HG02642 (cell line): ENCODE data around the gene GNAQ.

Experiments
- ATAC-seq: cut with Tn5 transposase; IDR thresholded peaks from one replicate; pipeline ENCODE4 v1.9.1; 2021; ENCODE audit warnings: mild to moderate bottlenecking; ENCODE audit not compliant: unreplicated experiment, poor library complexity

GNAQ gene

GRCh38 chr9:77830618-77831285 is 200.9 kb downstream of the GNAQ start:
- no peak for ATAC-seq

GRCh38 chr9:77829420-77829819 is 202.2 kb downstream of the GNAQ start:
- no peak for ATAC-seq

- ATAC-seq, result no peak
Measured at GRCh38 chr9:77827104-77827784, 204.4 kb downstream of the GNAQ start.

- ATAC-seq, result no peak
Measured at GRCh38 chr9:77826621-77827020, 205.0 kb downstream of the GNAQ start.

- ATAC-seq, result no peak
Measured at GRCh38 chr9:77826116-77826515, 205.5 kb downstream of the GNAQ start.

GRCh38 chr9:77825361-77825760 is 206.2 kb downstream of the GNAQ start:
- no peak for ATAC-seq

GRCh38 chr9:77820293-77820954 is 211.2 kb downstream of the GNAQ start:
- ATAC-seq, result no peak

- no peak for ATAC-seq
Measured at GRCh38 chr9:77819657-77820056, 212.0 kb downstream of the GNAQ start.

- ATAC-seq, result no peak
Measured at GRCh38 chr9:77817590-77818311, 213.9 kb downstream of the GNAQ start.

GRCh38 chr9:77816641-77817341 is 214.8 kb downstream of the GNAQ start:
- ATAC-seq, result no peak

GRCh38 chr9:77815260-77815659 is 216.4 kb downstream of the GNAQ start:
- ATAC-seq, result no peak

- no peak for ATAC-seq
Measured at GRCh38 chr9:77811832-77812231, 219.8 kb downstream of the GNAQ start.

GRCh38 chr9:77810637-77811119 is 220.9 kb downstream of the GNAQ start:
- no peak for ATAC-seq

GRCh38 chr9:77810047-77810446 is 221.6 kb downstream of the GNAQ start:
- no peak for ATAC-seq

GRCh38 chr9:77809552-77809951 is 222.1 kb downstream of the GNAQ start:
- no peak for ATAC-seq

- ATAC-seq, result no peak
Measured at GRCh38 chr9:77808751-77809081, 222.9 kb downstream of the GNAQ start.

GRCh38 chr9:77807846-77808750 is 223.5 kb downstream of the GNAQ start:
- ATAC-seq, result no peak

GRCh38 chr9:77807281-77807683 is 224.3 kb downstream of the GNAQ start:
- ATAC-seq, result no peak

- ATAC-seq, result no peak
Measured at GRCh38 chr9:77806741-77807140, 224.9 kb downstream of the GNAQ start.
